Skin epidermis (tissue), 12 donors: ENCODE measurements around the gene PPFIA3.
"Not testable (repeated sequence)": the region's sequence is repeated elsewhere in the genome, so short reads cannot be mapped to it uniquely, and the experiment has no call there.

Experiments
- H3K27ac ChIP-seq, 21 experiments: fragments of 200-600 bp; sonication (generic) in 11 of 21; one replicate each; pipeline ENCODE4 v1.5.0; 2020; ENCODE audit warnings: mild to moderate bottlenecking in 3 of 21, inconsistent platforms in 2 of 21, moderate library complexity in 2 of 21
- H3K4me3 ChIP-seq, 7 experiments: fragments of 200-600 bp; sonication (generic) in 2 of 7; one replicate each; pipeline ENCODE4 v1.5.0; 2020; ENCODE audit warnings: inconsistent platforms in 2 of 7, mild to moderate bottlenecking in 2 of 7, moderate library complexity in 1 of 7

Gene PPFIA3

GRCh38 chr19:49161987-49162386, 42.6 kb downstream of the PPFIA3 start:
- H3K27ac ChIP-seq, result no peak overlapping the region

GRCh38 chr19:49165111-49165750, 45.9 kb downstream of the PPFIA3 start:
- Histone ChIP-seq H3K27ac (peak overlapping the region in 8 of 21 experiments; percentile 10 to 66 (median 42)), H3K4me3 (no peak overlapping the region)

More at GRCh38 chr19:49161987-49162386, 42.6 kb downstream of the PPFIA3 start:
- H3K4me3 ChIP-seq, result no peak overlapping the region

GRCh38 chr19:49165865-49166301, 46.5 kb downstream of the PPFIA3 start:
- peak overlapping the region in 8 of 21 experiments; percentile 10 to 66 (median 42) for H3K27ac ChIP-seq
- no peak overlapping the region for H3K4me3 ChIP-seq

GRCh38 chr19:49167857-49168409, 48.6 kb downstream of the PPFIA3 start:
- no peak overlapping the region for H3K27ac ChIP-seq
- H3K4me3 ChIP-seq, result no peak overlapping the region

GRCh38 chr19:49168421-49168820, 49.1 kb downstream of the PPFIA3 start:
- no peak overlapping the region for H3K27ac ChIP-seq

GRCh38 chr19:49173198-49173597, 53.9 kb downstream of the PPFIA3 start:
- Histone ChIP-seq H3K27ac (no peak overlapping the region), H3K4me3 (no peak overlapping the region)

More at GRCh38 chr19:49168421-49168820, 49.1 kb downstream of the PPFIA3 start:
- no peak overlapping the region for H3K4me3 ChIP-seq

GRCh38 chr19:49180659-49181058, 61.3 kb downstream of the PPFIA3 start:
- H3K4me3 ChIP-seq, result no peak overlapping the region
- no peak overlapping the region for H3K27ac ChIP-seq

GRCh38 chr19:49182010-49182847, 62.9 kb downstream of the PPFIA3 start:
- H3K4me3 ChIP-seq, H3K27ac ChIP-seq: not testable (repeated sequence)

GRCh38 chr19:49182848-49183375, 63.6 kb downstream of the PPFIA3 start:
- H3K27ac ChIP-seq, result no peak overlapping the region
- no peak overlapping the region for H3K4me3 ChIP-seq

- no peak overlapping the region for H3K27ac ChIP-seq
- no peak overlapping the region for H3K4me3 ChIP-seq
These were observed 66.8 kb downstream of the PPFIA3 start for GRCh38 chr19:49186108-49186507.

- Histone ChIP-seq H3K27ac (no peak overlapping the region), H3K4me3 (no peak overlapping the region)
These were observed 69.4 kb downstream of the PPFIA3 start for GRCh38 chr19:49188626-49189200.

- Histone ChIP-seq H3K27ac (peak overlapping the region in 1 of 21 experiments; percentile 43), H3K4me3 (no peak overlapping the region)
These were observed 69.9 kb downstream of the PPFIA3 start for GRCh38 chr19:49189259-49189658.

- H3K4me3 ChIP-seq, result no peak overlapping the region
- no peak overlapping the region for H3K27ac ChIP-seq
These were observed 71.4 kb downstream of the PPFIA3 start for GRCh38 chr19:49190781-49191180.

GRCh38 chr19:49193822-49194394, 74.6 kb downstream of the PPFIA3 start:
- Histone ChIP-seq H3K27ac (no peak overlapping the region), H3K4me3 (no peak overlapping the region)

- H3K27ac ChIP-seq, result no peak overlapping the region
- H3K4me3 ChIP-seq, result no peak overlapping the region
These were observed 75.1 kb downstream of the PPFIA3 start for GRCh38 chr19:49194408-49194807.

- H3K4me3 ChIP-seq, result no peak overlapping the region
- peak overlapping the region in 4 of 21 experiments; percentile 7 to 57 (median 24) for H3K27ac ChIP-seq
These were observed 77.3 kb downstream of the PPFIA3 start for GRCh38 chr19:49196527-49197240.

- no peak overlapping the region for H3K4me3 ChIP-seq
- H3K27ac ChIP-seq, result no peak overlapping the region
These were observed 81.0 kb downstream of the PPFIA3 start for GRCh38 chr19:49200238-49200862.
